Dedifferentiated amniotic fluid mesenchymal stem cell (primary cell): ENCODE results near the gene AREL1.

Experiments
- DNase-seq: peaks from one replicate; pipeline ENCODE4 v3.0.0-alpha.2; 2016; ENCODE audit errors: extremely low spot score

AREL1 gene

DNA sequence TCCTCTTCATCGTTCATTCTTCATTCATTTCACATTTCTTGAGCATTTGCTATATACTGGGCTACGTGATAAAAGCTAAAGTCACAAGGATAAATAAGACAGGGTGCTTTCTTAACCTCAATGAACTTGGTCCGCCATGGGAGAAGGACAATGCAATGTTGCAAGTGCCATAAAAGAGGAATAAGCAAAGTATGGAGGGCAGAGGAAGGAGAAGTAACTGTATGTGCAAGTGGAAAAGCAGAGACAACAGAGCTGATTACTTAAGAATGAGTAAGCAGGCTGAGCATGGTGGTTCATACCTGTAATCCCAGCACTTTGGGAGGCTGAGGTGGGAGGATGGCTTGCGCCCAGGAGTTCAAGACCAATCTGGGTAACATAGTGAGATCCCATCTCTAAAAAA lies 14.4 kb downstream of the AREL1 start:
- no peak for DNase-seq

DNA sequence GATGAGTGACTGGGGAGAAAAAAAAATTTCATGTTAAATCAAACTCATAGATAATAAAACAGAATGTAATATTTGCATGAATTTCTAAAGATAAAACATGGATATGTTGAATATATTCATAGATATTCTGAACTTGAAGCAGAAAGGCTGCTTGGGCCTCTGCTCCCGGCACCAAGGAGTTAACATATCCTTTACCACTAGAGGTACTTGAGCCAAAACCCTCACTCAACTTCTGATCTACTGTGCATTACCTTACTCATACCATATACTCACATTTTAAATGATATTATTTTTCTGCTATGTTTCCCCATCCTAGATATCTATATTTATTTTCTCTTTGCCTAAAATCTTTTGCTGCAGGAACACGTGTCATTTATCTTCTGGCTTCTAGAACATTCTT lies 14.9 kb downstream of the AREL1 start:
- no peak for DNase-seq

DNA sequence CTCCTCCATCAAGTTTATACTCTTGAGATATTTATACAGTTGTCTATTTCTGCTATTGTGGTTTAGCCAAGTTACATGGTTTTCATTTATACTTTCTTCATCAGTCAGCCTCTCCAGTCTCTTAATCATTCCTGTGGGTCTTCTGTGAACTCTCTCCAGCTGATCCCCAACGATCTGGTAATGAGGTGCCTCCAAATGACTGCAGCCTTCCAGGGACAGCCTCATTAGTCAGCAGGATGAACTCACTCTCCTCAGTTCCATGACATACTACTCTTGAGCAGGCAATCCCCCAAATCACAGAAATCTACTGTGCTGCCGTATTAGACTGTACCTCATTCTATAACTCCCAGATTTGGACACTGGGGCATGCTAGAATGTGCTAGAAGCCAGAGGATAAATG lies 15.3 kb downstream of the AREL1 start:
- no peak for DNase-seq

DNA sequence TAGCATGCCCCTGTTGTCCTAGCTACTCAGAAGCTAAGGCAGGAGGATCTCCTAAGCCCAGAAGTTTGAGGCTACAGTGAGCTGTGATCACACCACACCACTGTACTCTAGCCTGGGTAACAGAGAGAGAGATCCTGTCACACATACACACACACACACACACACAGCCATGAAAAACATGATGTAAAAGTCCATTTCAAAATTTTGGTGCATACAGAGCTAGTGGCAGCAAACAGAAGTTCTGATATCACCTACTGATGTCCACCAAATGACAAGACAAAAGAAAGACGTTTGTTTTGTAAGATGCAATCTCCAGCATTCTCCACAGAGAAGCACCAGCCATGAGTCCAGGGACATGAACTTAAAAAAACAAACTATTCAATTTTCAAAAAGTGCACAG lies 15.9 kb downstream of the AREL1 start:
- no peak for DNase-seq

DNA sequence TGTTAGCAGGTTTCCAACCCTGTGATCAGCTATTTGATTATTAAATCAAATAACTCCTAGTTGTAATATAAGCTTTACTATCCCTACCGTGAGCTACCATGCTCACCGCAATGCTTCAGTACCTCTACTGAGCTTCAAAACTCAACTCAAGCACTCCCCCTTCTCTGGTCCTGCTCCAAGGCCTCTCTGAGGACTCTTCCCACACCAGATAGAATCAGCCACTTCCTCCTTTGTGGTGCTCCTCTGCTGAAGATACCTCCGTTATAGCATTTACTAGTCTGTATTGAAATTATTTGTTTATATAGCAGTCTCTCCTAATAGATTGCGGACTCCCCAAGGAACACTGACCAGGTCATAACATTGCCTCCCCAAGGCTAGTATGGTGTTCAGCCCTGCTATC lies 17.5 kb downstream of the AREL1 start:
- no peak for DNase-seq

DNA sequence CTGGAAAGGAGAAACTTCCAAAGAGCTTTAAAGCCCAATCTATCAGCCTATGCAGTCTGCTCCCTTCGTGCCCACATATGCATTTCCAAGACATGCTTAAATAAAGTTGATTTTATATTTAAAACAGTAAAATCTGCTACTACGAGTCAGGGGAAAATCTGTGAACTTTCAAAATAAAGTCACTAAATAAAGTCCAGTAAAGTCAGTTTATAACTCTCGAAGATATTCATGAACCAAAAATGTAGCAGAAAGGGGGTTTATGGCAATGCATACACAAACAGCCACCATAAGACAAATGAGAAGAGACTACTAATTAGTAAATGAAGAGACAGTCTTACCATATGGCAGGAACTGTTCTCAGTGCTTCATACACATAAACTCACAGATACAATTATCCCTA lies 19.7 kb downstream of the AREL1 start:
- DNase-seq = no peak

DNA sequence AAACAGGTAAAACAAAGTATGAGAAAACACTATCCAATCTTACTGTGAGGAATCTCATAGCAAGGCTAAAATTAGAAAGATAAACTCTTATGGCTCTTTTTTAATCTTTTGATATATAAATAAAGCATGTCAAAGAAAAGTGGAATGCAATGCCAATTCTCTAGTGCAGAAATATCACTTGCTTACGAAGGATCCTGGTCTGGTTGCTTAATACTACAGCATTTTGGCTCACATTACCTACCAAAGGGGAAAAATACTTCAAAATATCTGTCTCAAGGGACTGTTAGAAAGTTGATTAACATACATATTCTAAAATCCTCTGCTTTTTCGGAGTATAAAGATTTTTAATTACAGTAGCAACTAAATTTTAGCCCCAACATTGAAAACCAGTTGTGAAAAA lies 21.4 kb downstream of the AREL1 start:
- no peak for DNase-seq

DNA sequence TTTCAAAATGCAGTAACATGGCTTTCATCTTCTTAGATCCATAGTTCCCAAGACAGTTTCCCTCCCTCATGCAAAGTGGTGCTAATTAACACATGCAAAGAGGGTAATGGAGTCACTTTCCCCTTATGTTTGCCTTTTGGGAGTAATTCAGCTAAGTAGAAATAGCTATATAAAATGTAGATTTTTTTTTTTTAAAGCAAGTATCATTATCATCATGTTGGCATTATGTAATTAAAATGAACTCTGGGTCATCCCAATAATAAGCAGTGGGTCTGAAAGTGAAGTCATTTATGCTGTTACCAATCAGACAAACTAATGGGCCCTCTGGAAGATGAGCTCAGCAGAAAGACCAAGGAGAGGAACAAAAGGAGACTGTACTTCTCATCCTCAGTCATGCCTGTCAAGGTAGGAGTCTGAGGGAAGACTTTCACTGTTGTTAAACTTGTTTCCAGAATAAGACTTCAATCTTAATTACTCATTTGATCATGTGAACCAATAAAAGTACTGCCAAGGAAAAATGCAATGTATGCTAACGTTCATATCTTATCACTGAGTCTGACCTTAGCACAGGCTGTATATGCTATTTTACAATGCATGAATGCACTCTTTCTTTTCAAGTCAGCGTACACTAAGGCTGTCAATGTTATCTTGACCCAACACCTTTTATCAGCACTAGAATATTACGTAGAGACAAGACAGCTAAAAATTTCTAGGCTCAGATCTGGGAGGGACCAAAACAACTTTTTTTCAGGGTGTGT lies 26.8 kb downstream of the AREL1 start:
- DNase-seq = no peak

DNA sequence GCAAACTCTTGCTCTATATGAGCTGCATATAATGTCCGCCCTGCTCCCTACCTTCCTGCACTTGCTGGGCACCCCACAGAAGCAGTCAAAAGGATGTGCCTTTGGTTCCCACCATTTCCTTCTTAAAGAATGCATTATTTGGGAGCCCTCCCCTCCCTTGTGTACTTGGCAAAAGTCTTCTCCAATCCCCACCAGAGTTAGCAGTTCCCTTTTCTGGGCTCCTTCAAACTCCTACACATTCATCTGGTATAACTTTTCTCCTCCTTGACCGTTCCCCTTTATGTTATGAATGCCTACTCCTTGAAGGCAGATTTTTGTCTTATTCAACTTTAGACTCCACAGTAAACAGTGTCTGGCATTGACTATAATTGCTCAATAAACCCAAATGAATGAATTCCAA lies 27.8 kb downstream of the AREL1 start:
- no peak for DNase-seq

DNA sequence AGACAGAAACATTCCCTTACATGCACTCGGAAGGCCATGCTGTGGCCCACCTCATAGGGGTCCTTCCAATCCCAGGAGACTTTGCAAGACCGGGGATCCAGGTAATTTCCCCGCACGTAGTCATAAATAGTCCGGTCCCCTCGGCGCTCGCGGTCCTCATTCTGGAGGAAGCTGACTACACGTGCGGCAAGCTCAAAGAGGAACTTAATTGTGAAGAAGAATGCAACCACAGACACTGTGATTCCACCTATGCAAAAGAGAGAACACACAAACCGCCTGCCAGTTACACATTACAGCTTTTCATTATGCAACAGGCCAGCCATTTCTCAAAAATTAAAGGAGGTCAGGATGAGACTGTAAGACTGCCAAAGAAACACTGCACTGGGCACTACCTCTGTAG lies 28.4 kb downstream of the AREL1 start:
- no peak for DNase-seq

DNA sequence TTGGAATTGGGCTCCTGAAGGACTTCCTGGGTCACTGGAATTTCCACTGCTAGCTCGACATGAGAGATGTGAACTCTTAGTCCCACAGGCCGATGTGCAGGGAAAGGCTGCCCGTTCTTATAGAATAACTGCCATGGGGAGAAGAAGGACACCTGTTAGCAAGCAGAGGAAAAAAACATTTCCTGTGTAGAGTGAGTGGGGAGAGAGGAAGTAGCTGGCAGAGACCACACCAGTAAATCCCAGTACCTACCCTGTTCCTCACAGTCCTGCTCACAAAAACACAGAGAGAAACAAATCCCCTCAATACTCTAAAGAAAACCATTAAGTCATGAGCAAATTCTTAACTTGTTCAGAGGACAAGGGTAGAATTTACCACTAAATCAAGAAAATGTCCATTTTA lies 29.5 kb downstream of the AREL1 start:
- no peak for DNase-seq

DNA sequence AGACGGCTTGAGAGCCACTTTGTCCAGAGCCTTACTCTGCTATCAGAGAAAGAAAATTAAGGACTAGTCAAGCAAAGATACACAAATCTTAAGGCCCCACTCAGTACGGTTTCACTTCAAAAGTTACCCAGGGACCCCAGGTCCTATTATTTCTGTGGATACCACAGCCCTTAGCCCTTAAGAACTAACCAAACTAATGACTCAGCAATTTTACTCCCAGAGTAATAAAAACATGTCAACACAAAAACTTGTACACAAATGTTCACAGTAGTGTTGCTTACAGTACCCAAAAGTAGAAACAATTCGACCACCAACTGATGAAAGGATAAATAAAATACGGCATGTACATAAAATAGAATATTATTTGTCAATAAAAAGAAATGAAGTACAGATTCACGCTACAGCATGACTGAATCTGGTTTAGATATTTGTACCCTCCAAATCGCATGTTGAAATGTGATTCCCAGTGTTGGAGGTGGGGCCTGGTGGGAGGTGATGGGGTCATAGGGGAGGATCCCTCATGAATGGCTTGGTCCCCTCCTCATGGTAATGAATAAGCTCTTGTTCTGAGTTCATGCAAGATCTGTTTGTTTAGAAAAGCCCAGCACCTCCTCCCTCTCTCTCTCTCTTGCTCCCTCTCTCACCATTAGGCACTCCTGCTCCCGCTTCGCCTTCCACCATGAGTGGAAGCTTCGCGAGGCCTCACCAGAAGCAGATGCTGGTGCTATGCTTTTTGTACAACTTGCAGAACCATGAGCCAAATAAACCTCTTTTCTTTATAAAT lies 30.5 kb downstream of the AREL1 start:
- DNase-seq = no peak

DNA sequence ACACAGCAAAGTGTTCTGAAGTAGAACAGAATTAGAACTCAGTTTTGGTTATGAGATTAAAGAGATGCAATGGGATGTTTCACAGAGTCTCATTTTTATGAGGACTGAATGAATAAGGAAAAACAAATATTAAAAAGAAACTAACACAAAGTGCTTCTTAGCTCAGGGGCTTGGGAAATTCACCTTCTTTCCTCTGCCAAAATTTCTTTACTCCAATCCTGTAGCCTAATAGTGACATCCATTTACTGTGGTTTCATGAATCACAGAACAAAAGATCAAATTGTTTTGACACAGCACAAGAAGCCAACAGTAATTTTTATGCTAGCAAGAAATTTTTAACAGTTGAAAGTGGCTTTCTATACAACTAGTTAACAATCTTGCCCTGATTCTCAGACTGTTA lies 37.7 kb downstream of the AREL1 start:
- DNase-seq = no peak

DNA sequence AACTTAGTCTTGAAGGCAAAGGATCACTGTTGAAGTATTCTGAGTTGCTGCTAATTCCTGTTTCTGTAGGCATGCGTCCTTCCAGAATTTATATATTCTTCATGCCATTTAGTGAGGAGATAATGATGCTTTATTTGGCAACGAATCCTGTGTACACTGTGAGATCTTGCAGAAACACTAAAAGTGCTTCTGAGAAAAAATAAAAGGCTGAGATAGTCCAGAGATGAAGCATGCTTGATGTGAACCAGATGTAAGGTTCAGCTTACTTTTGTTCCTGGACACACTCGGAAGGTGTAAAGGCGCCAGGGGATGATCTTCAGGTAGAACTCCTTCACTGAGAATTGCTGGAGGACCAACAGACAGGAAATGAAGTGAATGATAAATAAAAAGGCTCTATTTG lies 39.1 kb downstream of the AREL1 start:
- no peak for DNase-seq

DNA sequence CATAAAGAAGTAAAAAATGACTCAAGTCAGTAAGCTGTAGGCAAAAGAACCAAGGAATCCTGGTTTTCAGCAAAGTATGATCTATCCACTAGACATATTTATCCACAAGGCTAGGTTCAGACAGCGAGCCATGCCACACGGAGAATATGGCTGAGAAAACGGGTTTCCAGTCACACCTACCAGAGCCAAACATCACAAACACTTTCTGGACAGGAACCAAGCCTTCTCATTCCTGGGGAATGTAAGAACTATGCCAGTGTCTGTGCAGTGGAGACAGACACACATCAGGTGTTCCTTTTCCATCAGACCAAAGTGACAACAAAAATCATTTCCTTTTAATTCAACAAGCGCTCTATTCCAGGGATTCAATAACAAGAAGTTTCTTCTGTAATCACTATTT lies 41.1 kb downstream of the AREL1 start:
- DNase-seq = peak; percentile 71

DNA sequence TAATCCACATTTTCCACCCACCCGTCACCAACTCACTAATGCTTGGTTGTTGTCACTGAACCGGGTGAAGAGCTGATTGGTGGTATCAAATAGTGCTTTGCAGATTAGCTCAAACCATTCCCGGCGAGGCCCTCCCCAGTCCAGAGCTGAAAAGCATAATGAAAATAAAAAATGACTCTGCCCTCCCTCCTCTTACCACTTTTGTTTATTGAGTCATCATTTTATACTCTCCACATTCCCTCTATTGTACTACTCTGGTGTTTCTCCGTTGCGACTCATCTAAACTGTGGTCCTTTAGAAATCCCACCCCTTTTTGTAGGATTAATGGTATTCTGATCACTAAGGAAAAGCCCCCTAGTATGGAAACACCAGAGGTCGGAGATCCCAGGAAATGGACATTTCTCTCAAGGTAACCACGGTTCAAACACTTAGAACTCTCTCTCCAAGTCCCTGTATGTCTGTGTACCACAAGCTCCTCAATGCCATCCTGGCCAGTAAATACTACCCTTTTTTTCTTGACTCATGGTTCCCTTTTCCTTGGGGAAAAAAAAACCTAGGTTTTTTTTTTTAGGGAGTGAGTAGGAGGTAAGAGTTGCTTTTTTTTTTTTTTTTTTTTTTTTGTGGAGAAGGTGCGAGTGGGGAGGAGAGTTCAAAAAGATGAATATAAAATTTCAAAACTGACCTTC lies 42.0 kb downstream of the AREL1 start:
- peak; percentile 28 for DNase-seq

DNA sequence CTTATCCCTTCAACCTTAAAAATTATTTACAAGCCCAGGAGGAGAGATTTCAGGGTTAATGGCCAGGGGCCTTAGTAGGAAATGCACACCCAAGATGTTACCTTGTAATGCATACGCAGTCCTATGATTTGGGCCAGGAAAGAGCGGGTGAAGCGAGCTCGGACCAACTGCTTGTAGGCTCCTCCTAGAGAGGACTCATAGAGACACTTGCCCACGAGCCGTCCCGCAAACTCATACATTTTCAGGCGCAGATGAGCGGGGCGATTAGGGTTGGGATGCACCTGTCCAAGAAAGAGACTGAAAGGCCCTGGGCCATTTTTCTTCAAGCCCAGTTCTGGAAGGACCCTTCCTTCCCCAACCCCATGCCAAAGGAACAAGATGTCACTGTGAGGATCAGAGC lies 43.0 kb downstream of the AREL1 start:
- no peak for DNase-seq

DNA sequence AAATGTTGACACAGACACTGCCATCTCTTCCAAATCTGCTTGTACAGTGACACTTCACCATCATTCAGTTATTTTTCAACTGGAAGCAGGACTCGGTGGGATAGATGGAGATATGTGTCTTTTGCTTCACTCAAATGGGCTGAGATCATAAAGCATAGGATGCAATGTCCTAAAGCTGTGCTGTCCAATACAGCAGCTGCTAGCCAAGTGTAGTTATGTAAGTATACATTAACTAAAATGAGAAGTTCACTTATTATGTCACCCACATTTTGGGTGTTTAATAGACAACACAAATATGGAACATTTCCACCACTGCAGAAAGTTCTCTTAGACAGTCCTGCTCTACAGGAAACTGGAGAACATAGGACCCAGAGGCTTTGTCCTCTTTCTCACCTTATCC lies 43.6 kb downstream of the AREL1 start:
- no peak for DNase-seq

DNA sequence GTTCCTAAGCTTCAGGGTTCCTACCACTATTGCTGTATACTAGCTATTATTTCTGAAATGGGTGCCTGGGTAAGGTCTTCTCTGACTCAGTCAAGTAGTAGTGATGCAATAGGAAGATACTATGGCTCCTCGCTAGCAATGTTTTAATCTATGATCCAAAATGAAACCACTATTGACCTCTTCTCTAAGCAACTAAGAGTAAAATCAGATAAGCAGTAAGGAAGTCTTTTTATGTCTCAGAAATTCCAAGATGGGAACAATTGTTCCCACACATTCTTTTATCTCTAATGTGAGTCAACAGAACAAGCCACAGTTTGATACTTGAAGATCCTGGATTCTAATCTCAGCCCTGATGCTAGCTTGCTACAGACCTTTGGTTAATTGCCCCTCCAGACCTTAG lies 45.1 kb downstream of the AREL1 start:
- no peak for DNase-seq

DNA sequence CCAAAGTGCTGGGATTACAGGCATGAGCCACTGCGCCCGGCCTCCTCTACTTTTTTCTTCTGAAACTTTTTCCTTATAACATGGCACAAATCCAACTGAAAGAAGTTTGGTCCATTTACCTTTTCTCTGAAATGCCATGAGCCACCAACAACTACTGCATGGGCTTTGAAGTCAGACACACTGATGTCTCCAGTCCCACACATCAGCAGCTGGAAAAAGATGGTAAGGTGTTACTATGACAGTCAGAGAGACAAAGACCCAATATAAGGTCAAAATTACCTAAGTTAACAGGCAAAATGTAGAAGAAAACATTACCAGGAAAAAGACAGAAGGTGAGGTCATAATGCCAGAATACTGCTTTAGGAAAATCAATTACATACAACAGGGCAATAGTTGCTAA lies 48.2 kb downstream of the AREL1 start:
- no peak for DNase-seq

DNA sequence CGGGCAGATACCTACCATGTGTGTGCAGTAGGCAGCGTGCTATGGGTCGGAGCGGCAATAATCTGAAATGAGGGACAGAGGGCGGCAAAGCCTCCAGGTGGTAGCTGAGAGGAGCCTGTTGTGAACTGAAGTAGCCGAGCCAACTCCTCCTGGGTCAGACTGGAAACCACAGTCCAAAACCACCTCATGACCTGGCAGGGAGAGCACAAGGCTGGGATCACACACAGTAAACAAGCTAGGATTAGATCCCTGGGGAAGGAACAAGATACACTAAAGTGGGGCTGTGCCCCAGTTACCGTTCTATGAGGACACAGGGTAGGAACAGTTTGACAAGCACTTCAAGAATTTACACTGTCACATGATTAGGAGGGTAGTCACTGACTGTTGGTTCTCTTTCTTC lies 49.0 kb downstream of the AREL1 start:
- no peak for DNase-seq

DNA sequence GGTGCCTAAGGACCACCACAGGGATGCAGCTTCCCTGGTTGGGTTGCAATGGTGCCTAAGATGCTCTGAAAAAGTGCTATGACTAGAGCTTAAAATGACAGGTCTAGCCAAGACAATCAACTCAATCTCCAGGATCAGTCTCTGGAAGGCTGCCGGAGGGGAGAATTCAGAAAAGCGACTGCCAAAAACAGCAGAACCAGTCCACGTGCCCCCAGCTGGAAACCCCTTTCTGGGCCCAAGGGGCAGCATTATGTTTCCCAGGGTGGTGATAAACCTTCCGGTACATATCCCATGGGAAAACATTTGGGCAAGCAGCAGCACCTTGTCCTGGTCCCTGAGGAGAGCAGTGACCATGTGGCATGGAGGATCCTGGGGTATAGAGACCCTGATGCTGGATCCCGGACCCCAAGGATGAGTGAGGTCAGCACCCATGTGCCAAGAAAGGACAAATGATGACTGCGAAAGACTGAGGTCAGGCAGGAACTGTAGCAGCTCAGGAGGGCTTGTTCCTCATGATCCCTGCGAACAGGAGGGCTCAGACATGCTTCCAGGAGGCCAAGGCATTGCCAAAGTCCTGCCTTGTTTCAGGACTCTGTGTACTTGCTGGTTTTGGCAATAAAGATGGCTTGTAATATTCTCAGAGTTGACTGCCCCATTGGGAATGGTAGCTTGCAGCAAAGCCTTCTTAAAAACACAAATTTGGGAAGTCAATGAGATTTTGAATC lies 51.0 kb downstream of the AREL1 start:
- DNase-seq = no peak
